ENCODE data around the gene CTDSPL. TPM values are rescaled to one million over a fixed set of nuclear protein-coding genes. Genes with fewer than 3 reads are reported as not detected.
A peak's percentile ranks its signal among the peaks of the same experiment; 100 is the strongest.

CTDSPL gene
- total RNA-seq, 1 donor from 2014 or later, result 36.4 TPM

- intact Hi-C loops (cut with DNase I), result loop anchor here (10.0 kb wide), 1 partner anchor 469 kb away; no protein-coding TSS in a partner anchor
Measured at GRCh38 chr3:38005076-38006020, 143.7 kb downstream of the CTDSPL start.

GRCh38 chr3:38006031-38006430 lies 144.4 kb downstream of the CTDSPL start:
- no peak for DNase-seq (ENCODE audit: low spot score)
- intact Hi-C loops (cut with DNase I), result loop anchor here (10.0 kb wide), 1 partner anchor 469 kb away; no protein-coding TSS in a partner anchor

More at GRCh38 chr3:38005076-38006020, 143.7 kb downstream of the CTDSPL start:
- DNase-seq (ENCODE audit: low spot score), result no peak

GRCh38 chr3:38006445-38006995 lies 144.8 kb downstream of the CTDSPL start:
- intact Hi-C loops (cut with DNase I), result loop anchor here (10.0 kb wide), 1 partner anchor 468 kb away; no protein-coding TSS in a partner anchor
- no peak for DNase-seq (ENCODE audit: low spot score)

GRCh38 chr3:38007754-38008090 lies 146.0 kb downstream of the CTDSPL start:
- intact Hi-C loops (cut with DNase I), result loop anchor here (10.0 kb wide), 1 partner anchor 467 kb away; no protein-coding TSS in a partner anchor
- DNase-seq (ENCODE audit: low spot score), result no peak

- no peak for DNase-seq (ENCODE audit: low spot score)
Measured at GRCh38 chr3:38008191-38008701, 146.6 kb downstream of the CTDSPL start.

GRCh38 chr3:38008971-38009580 lies 147.4 kb downstream of the CTDSPL start:
- intact Hi-C loops (cut with DNase I), result loop anchor here (10.0 kb wide), 1 partner anchor 466 kb away; no protein-coding TSS in a partner anchor
- no peak for DNase-seq (ENCODE audit: low spot score)

More at GRCh38 chr3:38008191-38008701, 146.6 kb downstream of the CTDSPL start:
- intact Hi-C loops (cut with DNase I), result loop anchor here (10.0 kb wide), 1 partner anchor 467 kb away; no protein-coding TSS in a partner anchor

GRCh38 chr3:38009807-38010591 lies 148.3 kb downstream of the CTDSPL start:
- DNase-seq (ENCODE audit: low spot score), result no peak
- intact Hi-C loops (cut with DNase I), result loop anchor here (10.0 kb wide), 1 partner anchor 465 kb away; no protein-coding TSS in a partner anchor

- intact Hi-C loops (cut with DNase I), result no loop called here
- DNase-seq (ENCODE audit: low spot score), result no peak
Measured at GRCh38 chr3:38011111-38011510, 149.4 kb downstream of the CTDSPL start.

- no peak for DNase-seq (ENCODE audit: low spot score)
Measured at GRCh38 chr3:38015485-38015884, 153.8 kb downstream of the CTDSPL start.

GRCh38 chr3:38015984-38016383 lies 154.3 kb downstream of the CTDSPL start:
- intact Hi-C loops (cut with DNase I), result no loop called here

More at GRCh38 chr3:38015485-38015884, 153.8 kb downstream of the CTDSPL start:
- intact Hi-C loops (cut with DNase I), result no loop called here

GRCh38 chr3:38016410-38016809 lies 154.7 kb downstream of the CTDSPL start:
- intact Hi-C loops (cut with DNase I), result no loop called here
- no peak for DNase-seq (ENCODE audit: low spot score)

More at GRCh38 chr3:38015984-38016383, 154.3 kb downstream of the CTDSPL start:
- no peak for DNase-seq (ENCODE audit: low spot score)

- intact Hi-C loops (cut with DNase I), result no loop called here
- DNase-seq (ENCODE audit: low spot score), result peak; percentile 57
Measured at GRCh38 chr3:38016847-38017444, 155.3 kb downstream of the CTDSPL start.

GRCh38 chr3:38017445-38018295 lies 156.0 kb downstream of the CTDSPL start:
- intact Hi-C loops (cut with DNase I), result no loop called here
- peak; percentile 55 for DNase-seq (ENCODE audit: low spot score)

GRCh38 chr3:38018296-38019266 lies 156.9 kb downstream of the CTDSPL start:
- intact Hi-C loops (cut with DNase I), result no loop called here
- peak; percentile 73 for DNase-seq (ENCODE audit: low spot score)

- intact Hi-C loops (cut with DNase I), result no loop called here
Measured at GRCh38 chr3:38019658-38020341, 158.1 kb downstream of the CTDSPL start.

GRCh38 chr3:38020342-38020726 lies 158.7 kb downstream of the CTDSPL start:
- intact Hi-C loops (cut with DNase I), result no loop called here

More at GRCh38 chr3:38019658-38020341, 158.1 kb downstream of the CTDSPL start:
- peak; percentile 67 for DNase-seq (ENCODE audit: low spot score)

More at GRCh38 chr3:38020342-38020726, 158.7 kb downstream of the CTDSPL start:
- no peak for DNase-seq (ENCODE audit: low spot score)

Measured in cardiac septum (tissue), 1 donor.